Skeletal muscle tissue (tissue), 4 donors: ENCODE measurements around the gene LHX4. TPM values are rescaled to one million over a fixed set of nuclear protein-coding genes. Genes with fewer than 3 reads are reported as not detected.

ENCODE experiments used
- H3K27ac ChIP-seq: one replicate; pipeline ENCODE4 v1.7.0; 2013; ENCODE audit warnings: mild to moderate bottlenecking, low read depth, low read length, inconsistent platforms
- H3K27me3 ChIP-seq, 3 donors: one replicate each; pipeline ENCODE4 v1.7.0; 2013; ENCODE audit warnings: low read length in 3 of 3; ENCODE audit not compliant: control insufficient read depth in 3 of 3, insufficient read depth in 3 of 3
- H3K36me3 ChIP-seq, 3 donors: one replicate each; pipeline ENCODE4 v1.7.0; 2013; ENCODE audit warnings: low read length in 3 of 3; ENCODE audit not compliant: control insufficient read depth in 3 of 3, insufficient read depth in 3 of 3
- H3K4me1 ChIP-seq, 3 donors: one replicate each; pipeline ENCODE4 v1.7.0; 2013; ENCODE audit warnings: low read length in 3 of 3, mild to moderate bottlenecking in 3 of 3; ENCODE audit not compliant: control insufficient read depth in 3 of 3, insufficient read depth in 3 of 3
- H3K4me3 ChIP-seq, 3 donors: one replicate each; pipeline ENCODE4 v1.7.0; 2013; ENCODE audit warnings: low read length in 3 of 3
- H3K9ac ChIP-seq, 3 donors: one replicate each; pipeline ENCODE4 v1.7.0; 2013; ENCODE audit warnings: low read length in 3 of 3, mild to moderate bottlenecking in 3 of 3, moderate library complexity in 2 of 3, low read depth in 1 of 3
- H3K9me3 ChIP-seq, 3 donors: one replicate each; pipeline ENCODE4 v1.7.0; 2013; ENCODE audit warnings: low read length in 3 of 3; ENCODE audit not compliant: control insufficient read depth in 3 of 3
- total RNA-seq: library from RNA; depleted of rRNA; stranded (reverse); fragments of >200 nt; gene quantifications from one replicate; pipeline ENCODE4 v1.2.3, GENCODE V29; 2014
- donor health status: Osteomylitis.

LHX4 gene
- total RNA-seq, 1 donor from 2014 or later, result not detected

DNA sequence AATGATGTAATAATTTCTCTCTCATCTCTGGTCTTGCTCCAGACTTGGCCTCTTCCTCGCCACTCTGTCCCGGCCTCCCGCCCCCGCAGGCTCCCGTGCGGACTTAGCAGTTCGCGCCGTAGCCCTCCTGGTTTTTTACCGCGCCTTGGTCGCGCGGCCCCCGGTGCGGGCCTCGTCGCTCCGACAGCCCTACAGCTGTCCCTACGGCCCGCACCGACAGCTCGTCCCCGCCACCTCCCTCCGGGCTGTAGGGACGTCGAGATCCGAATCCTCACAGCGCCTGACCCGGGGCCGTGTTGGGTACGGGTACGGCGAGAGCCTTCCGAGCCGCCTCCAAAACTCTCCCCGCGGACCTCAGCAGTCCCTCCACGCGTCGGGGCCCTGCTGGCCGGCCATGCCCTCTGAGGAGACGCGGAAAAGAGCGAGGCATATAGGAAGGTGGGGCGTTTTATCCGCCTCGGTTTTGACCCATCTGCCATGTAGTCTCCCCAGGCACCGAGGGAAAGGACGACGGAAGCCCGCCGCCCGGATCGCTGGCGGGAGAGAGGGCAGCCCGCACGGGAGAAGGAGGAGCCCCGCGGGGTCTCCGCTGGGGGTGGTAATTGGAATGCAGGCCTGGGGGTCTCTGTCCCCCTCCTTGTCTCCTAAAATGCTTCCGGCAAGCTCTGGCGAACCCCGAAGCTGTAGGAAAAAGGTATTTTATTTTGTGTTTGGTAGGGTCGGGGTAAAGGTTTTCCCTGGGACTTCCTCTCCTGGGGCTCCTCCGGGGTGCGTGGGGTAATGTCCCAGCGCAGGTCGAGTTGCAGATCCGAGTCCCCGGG lies 3.3 kb downstream of the LHX4 start:
- Histone ChIP-seq H3K4me1 (peaks cover 38 to 55% (median 52%) of the 10 kb centered on the region in 3 donors), H3K36me3 (no peaks in the 10 kb centered on the region), H3K27me3 (peaks cover 93 to 95% (median 95%) of the 10 kb centered on the region in 3 donors), H3K9me3 (no peaks in the 10 kb centered on the region), H3K27ac (no peak overlapping the region), H3K9ac (peak overlapping the region in 1 of 3 donors; percentile 8), H3K4me3 (no peak overlapping the region)

DNA sequence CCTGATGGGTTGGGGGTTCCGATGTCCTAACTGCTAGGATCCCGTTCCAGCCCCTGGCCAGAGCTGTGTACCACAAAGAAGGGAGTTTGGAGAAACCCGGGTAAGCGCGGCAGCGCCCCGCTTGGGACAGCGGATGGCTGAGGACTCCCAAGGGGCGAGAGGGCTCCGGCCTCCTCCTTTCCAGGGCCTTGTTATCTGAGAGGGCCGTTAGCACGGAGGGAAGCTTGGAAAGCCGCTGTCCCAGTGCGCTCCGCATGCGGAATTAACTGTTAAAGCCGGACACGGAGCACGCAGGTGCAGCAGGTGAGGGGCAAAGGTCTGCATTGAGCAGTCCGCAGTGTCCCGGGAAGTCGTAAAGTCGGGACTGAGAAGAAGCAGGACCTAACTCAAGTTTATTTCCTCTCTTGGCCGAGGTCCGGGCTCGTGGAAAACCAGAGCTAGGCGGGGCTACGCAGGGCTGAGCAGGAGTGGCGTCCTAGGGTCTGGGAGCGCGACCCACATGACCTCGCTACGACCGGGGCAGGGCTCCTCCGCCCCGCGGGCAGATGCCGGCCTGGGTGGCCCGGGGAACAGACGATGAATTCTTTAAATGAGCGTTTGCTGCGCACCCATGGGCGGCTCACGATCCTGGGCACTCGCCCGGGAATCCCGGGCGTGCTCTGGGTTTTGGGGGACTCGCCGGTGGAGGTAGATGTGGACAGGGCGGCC lies 4.5 kb downstream of the LHX4 start:
- peaks cover 29 to 45% (median 45%) of the 10 kb centered on the region in 3 donors for H3K4me1 ChIP-seq
- no peak overlapping the region for H3K27ac ChIP-seq
- H3K9ac ChIP-seq, result no peak overlapping the region
- peak overlapping the region; percentile 24 to 58 (median 45) for H3K4me3 ChIP-seq
- no peaks in the 10 kb centered on the region for H3K36me3 ChIP-seq
- H3K9me3 ChIP-seq, result no peaks in the 10 kb centered on the region
- H3K27me3 ChIP-seq, result peaks cover 93 to 95% (median 93%) of the 10 kb centered on the region in 3 donors

DNA sequence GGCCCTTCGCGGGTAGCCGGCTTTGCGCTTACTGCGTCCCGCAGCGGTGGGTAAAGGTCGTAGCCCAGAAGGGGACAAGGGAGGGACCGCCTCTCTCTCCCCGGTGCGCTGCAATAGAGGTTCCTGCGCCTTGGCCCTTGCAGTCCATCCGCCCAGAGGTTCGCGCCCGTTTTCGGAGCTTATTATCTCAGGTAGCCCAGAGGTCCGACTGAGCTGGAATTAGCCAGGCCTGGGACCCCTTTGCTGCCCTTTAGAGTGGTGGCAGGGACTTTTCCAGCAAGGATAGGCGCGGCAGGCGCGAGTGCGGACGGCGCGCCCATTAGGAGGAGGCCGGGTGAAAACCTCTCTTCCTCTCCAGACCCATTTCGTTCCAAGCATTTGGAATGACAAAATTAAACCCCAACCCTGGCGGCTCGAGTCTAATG lies 5.0 kb downstream of the LHX4 start:
- peaks cover 29 to 44% (median 43%) of the 10 kb centered on the region in 3 donors for H3K4me1 ChIP-seq
- peak overlapping the region in 2 of 3 donors; percentile 45 to 58 for H3K4me3 ChIP-seq
- H3K27ac ChIP-seq, result no peak overlapping the region
- no peaks in the 10 kb centered on the region for H3K9me3 ChIP-seq
- H3K9ac ChIP-seq, result no peak overlapping the region
- H3K27me3 ChIP-seq, result peaks cover 97 to 99% (median 98%) of the 10 kb centered on the region in 3 donors
- no peaks in the 10 kb centered on the region for H3K36me3 ChIP-seq

DNA sequence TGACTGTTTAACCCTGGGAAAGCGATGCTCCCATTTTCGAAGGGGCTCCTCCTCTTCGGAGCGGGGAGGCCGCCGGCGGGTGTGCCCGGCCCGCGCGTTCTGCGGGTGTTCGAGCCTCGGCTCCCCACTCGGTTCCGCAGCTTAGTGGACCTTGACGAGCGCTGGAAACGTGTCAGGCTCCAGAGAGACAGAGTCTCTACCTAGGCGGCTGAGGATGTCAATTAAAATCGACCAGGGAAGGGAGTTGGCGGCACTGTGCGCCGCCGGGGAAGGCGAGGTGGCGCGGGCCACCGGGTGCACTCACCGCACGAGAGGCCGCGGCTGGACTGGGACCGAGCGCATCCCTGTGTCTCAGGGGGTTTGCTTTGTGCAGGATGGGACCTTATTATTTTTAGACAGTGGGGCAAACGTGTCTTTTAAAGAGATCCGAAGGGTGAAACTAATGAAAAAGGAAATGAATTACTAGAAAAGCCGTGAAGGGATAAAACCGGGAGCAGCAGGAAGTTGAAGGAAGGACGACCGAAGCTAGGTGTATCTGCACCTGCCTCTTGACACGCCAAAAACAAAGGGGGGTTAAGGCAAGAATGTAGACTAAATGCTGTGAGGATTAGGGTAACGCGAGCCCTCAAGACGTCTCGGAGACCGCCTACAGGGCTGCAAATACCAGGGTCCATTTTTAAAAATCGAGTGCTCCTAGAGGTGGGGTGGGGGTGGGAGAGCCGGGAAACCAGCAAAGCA lies 5.6 kb downstream of the LHX4 start:
- H3K27ac ChIP-seq, result no peak overlapping the region
- no peaks in the 10 kb centered on the region for H3K9me3 ChIP-seq
- H3K27me3 ChIP-seq, result peaks cover 97 to 98% (median 98%) of the 10 kb centered on the region in 3 donors
- peaks cover 24 to 40% (median 38%) of the 10 kb centered on the region in 3 donors for H3K4me1 ChIP-seq
- H3K36me3 ChIP-seq, result no peaks in the 10 kb centered on the region
- H3K4me3 ChIP-seq, result no peak overlapping the region
- H3K9ac ChIP-seq, result no peak overlapping the region

DNA sequence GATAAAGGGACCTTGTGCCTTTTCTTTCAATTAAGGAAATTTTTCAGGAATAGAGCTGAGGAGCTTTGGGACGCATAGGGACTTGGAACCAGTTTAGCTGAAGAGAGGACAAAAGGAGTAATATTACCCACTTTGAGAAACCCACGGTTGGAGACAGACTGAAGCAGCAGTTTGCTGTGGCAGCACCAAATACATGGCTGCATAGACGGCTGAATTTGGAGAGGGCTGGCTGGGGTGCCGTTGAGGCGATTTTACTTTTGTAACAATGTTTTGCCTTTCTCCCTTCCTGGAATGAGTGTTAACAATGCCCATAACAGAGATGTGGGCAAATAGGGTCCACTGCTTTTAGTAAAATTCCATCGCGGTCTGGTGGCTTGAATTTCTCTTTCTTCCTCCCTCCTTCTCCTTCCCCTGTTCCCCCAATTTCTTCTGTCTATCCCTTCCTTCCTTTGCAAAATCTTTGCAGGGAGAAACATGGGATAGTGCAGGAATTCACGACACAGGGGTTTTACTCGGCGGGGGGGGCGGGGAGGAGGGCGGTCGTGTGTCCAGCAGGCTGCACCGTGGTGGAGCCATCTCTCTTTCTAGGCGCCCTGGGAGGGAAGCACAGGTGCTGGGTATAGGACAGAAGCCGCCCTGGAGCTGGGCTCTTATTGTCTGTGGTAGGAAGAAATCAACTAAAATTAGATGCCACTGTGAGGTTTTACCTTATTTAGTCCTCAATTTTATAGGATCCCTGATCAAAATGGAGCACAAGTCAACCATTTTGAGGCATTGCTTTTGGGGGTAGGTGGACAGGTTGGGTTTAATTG lies 6.8 kb downstream of the LHX4 start:
- H3K4me3 ChIP-seq, result no peak overlapping the region
- no peak overlapping the region for H3K9ac ChIP-seq
- no peaks in the 10 kb centered on the region for H3K9me3 ChIP-seq
- no peaks in the 10 kb centered on the region for H3K36me3 ChIP-seq
- H3K27me3 ChIP-seq, result peaks cover 96 to 97% (median 96%) of the 10 kb centered on the region in 3 donors
- H3K27ac ChIP-seq, result no peak overlapping the region
- peaks cover 11 to 29% (median 27%) of the 10 kb centered on the region in 3 donors for H3K4me1 ChIP-seq

DNA sequence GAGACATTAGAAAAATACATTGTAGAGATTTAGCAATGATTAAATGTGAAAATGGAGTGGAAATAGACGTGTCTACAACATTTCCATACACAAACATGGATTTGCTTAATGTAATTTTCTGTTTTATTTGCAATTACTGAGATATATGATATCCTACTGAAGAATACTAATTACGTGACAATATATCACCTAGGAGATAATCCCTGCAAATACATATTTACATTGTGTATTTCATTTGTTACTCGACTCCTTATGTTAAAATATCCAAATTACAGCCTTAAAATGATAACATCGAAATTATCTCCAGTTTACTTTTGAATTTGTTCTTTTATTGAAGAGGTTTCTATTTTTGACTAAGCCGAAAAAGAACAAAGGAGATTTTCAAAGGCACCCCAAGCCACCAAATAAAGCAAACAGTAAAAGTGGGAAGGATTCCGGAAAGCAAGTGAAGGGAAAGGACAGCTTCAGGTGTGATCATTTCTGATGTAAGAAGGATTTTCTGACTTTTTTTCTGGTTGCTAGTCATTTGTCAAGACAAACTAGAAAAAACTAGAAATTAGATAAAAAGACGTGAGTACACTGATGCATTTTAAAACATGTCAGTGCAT lies 7.9 kb downstream of the LHX4 start:
- no peaks in the 10 kb centered on the region for H3K36me3 ChIP-seq
- no peaks in the 10 kb centered on the region for H3K9me3 ChIP-seq
- H3K27ac ChIP-seq, result no peak overlapping the region
- H3K9ac ChIP-seq, result no peak overlapping the region
- peaks cover 8 to 27% (median 24%) of the 10 kb centered on the region in 3 donors for H3K4me1 ChIP-seq
- H3K27me3 ChIP-seq, result peaks cover 92 to 93% (median 92%) of the 10 kb centered on the region in 3 donors
- no peak overlapping the region for H3K4me3 ChIP-seq

DNA sequence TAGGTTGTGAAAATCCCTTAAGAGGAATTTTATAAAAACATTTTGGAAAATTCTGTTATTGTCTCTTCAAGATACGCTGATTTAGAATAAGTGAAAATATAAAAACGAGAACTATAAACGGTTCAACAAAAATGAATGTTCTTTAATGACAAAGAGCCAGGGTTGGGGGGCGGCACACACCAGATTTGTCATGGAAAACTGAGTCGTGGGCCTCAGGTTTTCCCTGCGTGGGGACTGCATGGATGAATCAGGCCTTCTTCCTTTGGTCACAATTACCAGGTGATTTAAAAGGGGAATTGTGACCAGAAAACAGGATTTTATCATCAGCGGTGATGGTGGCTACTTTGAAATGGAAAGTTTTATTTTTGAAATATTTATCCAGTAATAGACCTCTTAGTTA lies 8.6 kb downstream of the LHX4 start:
- Histone ChIP-seq H3K27ac (no peak overlapping the region), H3K4me3 (no peak overlapping the region), H3K36me3 (no peaks in the 10 kb centered on the region), H3K27me3 (peaks cover 88 to 91% (median 89%) of the 10 kb centered on the region in 3 donors), H3K9me3 (no peaks in the 10 kb centered on the region), H3K4me1 (peaks cover 7 to 20% (median 18%) of the 10 kb centered on the region in 3 donors), H3K9ac (no peak overlapping the region)

DNA sequence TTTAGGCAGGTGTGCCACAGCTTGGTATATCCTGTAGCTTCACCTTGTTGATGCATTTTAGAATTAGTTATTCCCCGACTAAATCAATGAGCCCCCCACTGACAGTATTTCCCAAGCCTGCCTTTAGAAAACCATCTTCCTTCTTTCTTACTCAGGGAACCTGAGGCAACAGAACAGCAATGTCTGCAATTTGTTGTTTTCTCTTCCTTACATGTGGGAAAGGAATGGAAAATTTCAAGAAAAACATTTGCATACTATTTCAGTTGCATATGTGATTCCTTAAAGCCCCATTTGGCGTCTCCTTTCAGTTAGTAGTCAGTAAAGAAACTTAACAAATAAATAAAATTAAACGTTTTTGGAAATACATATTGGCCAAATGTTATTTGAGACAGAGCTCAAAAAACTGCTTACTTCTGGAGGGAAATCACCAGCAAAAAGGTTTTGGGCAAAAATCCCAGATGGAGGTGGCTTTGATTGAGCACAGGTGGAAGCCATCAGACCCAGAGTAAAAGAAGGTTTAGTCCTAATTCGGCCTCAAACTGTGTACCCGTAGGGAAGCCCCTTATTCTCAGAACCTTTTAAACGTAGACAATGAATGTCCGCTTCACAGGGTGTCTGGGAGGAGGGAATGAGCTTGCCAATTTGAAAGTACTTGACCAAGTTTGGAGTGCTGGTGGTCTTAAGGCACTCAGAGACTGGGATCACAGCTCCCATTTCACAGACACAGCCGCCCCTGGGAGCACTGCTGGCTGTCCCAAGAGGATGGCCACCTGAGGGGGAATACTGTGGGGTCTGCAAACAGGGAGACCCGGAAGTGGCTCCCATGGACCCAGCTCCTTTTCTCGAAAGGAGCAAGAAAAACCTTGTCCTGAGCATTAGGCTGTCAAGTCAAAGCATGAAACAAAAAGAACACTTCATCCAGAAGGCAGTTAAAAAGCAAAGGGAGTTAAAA lies 9.4 kb downstream of the LHX4 start:
- Histone ChIP-seq H3K9me3 (no peaks in the 10 kb centered on the region), H3K27me3 (peaks cover 82 to 88% (median 87%) of the 10 kb centered on the region in 3 donors), H3K36me3 (no peaks in the 10 kb centered on the region), H3K4me3 (no peak overlapping the region), H3K4me1 (peaks cover 2 to 16% (median 13%) of the 10 kb centered on the region in 3 donors), H3K27ac (no peak overlapping the region), H3K9ac (no peak overlapping the region)
